Vagina (tissue), 2 donors: Measurements from ENCODE around the gene HIRA. TPM values are rescaled to one million over a fixed set of nuclear protein-coding genes. Genes with fewer than 3 reads are reported as not detected.

Experiments used
- DNase-seq, 2 donors: peaks; one replicate each; pipeline ENCODE4 v3.0.0-alpha.2; 2017; ENCODE audit errors: extremely low spot score in 2 of 2
- H3K27ac ChIP-seq: fragments of 200-600 bp; sonication (generic); one replicate; pipeline ENCODE4 v1.5.1; 2019
- H3K27me3 ChIP-seq: fragments of 200-600 bp; sonication (generic); one replicate; pipeline ENCODE4 v1.5.1; 2019
- H3K36me3 ChIP-seq, 2 donors: fragments of 200-600 bp; sonication (generic); one replicate each; pipeline ENCODE4 v1.5.1; 2017 to 2019
- H3K4me1 ChIP-seq: fragments of 200-600 bp; sonication (generic); one replicate; pipeline ENCODE4 v1.5.1; 2019
- H3K4me3 ChIP-seq, 2 donors: fragments of 200-600 bp; sonication (generic); 1 replicate in 1 of 2; 2 replicates in 1 of 2; pipeline ENCODE4 v1.5.1; 2016 to 2019
- H3K9me3 ChIP-seq: fragments of 200-600 bp; sonication (generic); one replicate; pipeline ENCODE4 v1.5.1; 2019
- POLR2A ChIP-seq, 2 donors: fragments of 450-650 bp; IDR thresholded peaks; one replicate each; pipeline ENCODE4 v1.6.1; 2017; ENCODE audit warnings: antibody characterized with exemption in 2 of 2, mild to moderate bottlenecking in 2 of 2, moderate library complexity in 2 of 2
- POLR2AphosphoS5 ChIP-seq, 2 donors: sonication (generic); formaldehyde crosslinking; IDR thresholded peaks; one replicate each; pipeline ENCODE4 v1.9.0; 2017; ENCODE audit warnings: antibody characterized with exemption in 2 of 2, mild to moderate bottlenecking in 2 of 2, low read depth in 1 of 2; ENCODE audit not compliant: insufficient read depth in 1 of 2
- intact Hi-C: fragments of 100-400 bp; cut with DNase I; formaldehyde crosslinking; loops from one replicate; pipeline ENCODE4 v1.15.1; 2023
- total RNA-seq: library from RNA; depleted of rRNA; stranded (reverse); fragments of >200 nt; gene quantifications from one replicate; pipeline ENCODE4 v1.2.3, GENCODE V29; 2016
- TF ChIP-seq, protein P1 (sequence below), 3 experiments: fragments of 450-650 bp in 2 of 3; fragments of 200-600 bp in 1 of 3; sonication (generic) in 1 of 3; IDR thresholded peaks; one replicate each; pipeline ENCODE4 v1.5.1; 2017 to 2019; ENCODE audit warnings: antibody characterized with exemption in 3 of 3, mild to moderate bottlenecking in 2 of 3, moderate library complexity in 2 of 3

The HIRA gene
- total RNA-seq, 1 donor from 2014 or later, result 13.5 TPM

DNA sequence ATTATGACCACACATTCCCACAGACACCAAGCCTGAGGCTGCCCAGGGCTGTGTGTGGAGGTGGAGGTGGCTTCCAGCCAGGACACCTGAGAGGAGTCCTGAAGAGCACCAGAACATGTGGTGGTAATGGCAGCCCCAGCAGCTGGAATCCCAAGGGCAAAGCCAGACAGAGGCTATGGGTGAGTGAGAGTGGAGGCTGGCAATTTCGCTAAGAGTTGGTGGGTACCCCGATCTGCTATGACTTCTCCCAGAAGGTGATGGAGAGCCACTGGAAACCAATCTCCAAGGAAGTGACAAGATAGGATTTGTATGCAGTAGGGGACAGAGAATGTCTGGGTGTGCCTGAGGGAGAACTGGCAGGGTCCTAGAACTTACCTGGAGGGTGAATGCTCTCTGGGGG lies 70.7 kb downstream of the HIRA start:
- Histone ChIP-seq H3K27ac (no peak overlapping the region), H3K4me3 (no peak overlapping the region), H3K27me3 (no peaks in the 10 kb centered on the region), H3K36me3 (peaks cover 0 to 70% of the 10 kb centered on the region in 2 donors), H3K9me3 (no peaks in the 10 kb centered on the region), H3K4me1 (no peaks in the 10 kb centered on the region)
- DNase-seq, result no peak
- no peak for TF ChIP-seq POLR2A (IDR thresholded peaks at IDR 0.05)
- intact Hi-C loops, result no loop called here

DNA sequence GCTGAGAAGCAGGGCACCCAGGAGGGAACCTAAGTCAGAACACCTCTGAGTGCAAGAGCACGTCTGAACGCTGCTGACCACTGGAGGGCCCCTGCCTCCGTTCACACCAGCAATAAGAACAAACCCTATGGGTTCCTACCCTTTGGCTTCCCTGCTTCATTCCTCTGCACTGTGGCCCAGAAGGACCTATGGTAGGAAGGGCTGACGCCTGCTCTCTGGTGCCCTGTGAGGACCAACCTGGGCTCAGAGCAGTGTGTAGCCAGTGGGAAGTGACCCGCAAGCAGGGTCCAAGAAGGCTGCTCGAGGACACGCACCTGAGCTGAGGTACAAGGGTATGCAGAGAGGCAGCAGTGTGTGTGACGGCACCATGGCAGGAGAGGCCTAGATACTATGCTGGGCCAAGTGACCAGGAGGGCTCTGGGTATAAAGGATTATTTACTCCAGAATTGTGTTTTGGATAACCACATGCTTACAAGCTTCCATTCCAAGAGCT lies 71.2 kb downstream of the HIRA start:
- Histone ChIP-seq H3K27me3 (no peaks in the 10 kb centered on the region), H3K9me3 (no peaks in the 10 kb centered on the region), H3K27ac (no peak overlapping the region), H3K4me1 (no peaks in the 10 kb centered on the region), H3K4me3 (no peak overlapping the region), H3K36me3 (peaks cover 0 to 70% of the 10 kb centered on the region in 2 donors)
- TF ChIP-seq POLR2AphosphoS5 (IDR thresholded peaks at IDR 0.05; ENCODE audit: insufficient read depth in 1 of 2, low read depth in 1 of 2), result no peak
- TF ChIP-seq, protein P1, sequence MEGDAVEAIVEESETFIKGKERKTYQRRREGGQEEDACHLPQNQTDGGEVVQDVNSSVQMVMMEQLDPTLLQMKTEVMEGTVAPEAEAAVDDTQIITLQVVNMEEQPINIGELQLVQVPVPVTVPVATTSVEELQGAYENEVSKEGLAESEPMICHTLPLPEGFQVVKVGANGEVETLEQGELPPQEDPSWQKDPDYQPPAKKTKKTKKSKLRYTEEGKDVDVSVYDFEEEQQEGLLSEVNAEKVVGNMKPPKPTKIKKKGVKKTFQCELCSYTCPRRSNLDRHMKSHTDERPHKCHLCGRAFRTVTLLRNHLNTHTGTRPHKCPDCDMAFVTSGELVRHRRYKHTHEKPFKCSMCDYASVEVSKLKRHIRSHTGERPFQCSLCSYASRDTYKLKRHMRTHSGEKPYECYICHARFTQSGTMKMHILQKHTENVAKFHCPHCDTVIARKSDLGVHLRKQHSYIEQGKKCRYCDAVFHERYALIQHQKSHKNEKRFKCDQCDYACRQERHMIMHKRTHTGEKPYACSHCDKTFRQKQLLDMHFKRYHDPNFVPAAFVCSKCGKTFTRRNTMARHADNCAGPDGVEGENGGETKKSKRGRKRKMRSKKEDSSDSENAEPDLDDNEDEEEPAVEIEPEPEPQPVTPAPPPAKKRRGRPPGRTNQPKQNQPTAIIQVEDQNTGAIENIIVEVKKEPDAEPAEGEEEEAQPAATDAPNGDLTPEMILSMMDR (IDR thresholded peaks at IDR 0.05), result no peak
- no peak for TF ChIP-seq POLR2A (IDR thresholded peaks at IDR 0.05)
- no peak for DNase-seq
- intact Hi-C loops, result no loop called here

DNA sequence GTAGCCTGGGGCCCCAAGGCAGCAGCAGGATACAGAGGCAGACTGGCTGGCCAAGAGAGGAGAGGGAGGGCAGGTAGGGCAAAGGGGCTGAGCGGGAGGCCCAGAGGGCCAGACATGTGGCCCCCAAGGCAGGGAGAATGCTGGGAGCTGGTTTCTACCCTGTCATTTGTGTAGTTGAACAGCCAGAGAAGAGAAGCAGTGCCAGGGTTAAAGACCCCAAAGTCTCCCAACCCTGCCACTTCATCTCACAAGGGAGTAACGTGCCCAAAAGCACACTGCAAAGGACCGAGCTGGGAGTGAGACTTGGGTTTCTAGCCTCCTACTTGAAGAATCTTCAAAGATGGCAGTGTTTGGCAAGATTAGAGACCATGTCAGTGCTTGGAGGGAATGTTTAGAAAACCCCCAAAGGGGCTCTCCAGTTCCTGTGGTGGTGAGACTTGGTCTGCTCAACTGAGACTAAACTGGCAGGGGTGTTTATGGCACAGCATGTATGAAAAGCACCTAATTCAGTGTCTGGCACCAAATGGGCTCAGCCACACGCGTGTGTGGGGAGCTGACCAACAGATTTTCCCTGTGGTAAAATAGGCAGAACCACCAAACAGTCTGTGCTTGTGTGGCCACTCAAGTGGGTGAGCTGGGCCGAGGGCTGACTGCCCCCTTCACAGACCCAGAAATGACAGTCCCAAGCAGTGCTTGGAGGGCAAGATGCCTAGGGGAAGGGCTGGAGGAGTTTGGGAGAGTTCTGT lies 71.8 kb downstream of the HIRA start:
- peaks cover 0 to 70% of the 10 kb centered on the region in 2 donors for H3K36me3 ChIP-seq
- intact Hi-C loops, result no loop called here

DNA sequence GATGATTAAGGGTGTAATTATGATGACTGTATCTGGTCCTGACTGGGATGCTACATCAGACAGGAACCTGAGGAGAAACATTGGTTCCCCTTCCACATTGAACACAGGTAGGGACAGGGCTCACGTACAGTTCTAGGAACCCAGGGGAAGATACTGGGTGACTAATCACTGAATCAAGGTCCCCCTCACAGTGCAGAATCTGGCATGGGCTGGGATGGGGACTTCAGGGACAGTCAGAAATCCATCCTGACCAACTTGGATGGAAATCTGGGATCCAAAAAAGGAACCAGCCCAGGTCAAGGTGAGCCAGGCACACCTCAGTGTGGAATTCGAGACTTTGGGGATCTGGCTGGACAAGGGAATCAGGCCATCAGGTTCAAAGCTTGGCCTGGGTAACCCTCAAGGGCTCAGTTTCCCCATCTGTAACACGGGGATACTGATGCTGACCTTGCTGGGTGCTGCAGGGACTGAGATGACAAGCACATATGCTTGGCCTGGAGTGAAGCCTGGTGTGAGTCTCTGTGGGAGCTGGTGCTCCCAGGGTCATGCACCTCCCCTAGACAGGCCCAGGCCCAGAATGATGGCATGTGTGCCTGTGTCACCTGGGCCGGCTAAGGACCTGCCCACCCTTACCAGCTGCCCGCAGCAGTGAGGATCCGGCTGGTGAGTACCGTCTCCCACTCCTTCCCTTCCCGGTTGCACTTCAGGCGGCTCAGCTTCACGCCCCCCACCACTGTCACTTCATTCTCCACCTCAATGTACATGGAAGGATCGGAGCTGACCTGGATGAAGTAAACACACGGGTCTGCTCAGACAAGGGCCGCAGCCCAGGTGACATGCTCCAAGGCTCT lies 72.6 kb downstream of the HIRA start:
- intact Hi-C loops, result no loop called here
- Histone ChIP-seq H3K9me3 (no peaks in the 10 kb centered on the region), H3K4me3 (no peak overlapping the region), H3K27me3 (no peaks in the 10 kb centered on the region), H3K36me3 (peaks cover 0 to 73% of the 10 kb centered on the region in 2 donors), H3K27ac (no peak overlapping the region), H3K4me1 (no peaks in the 10 kb centered on the region)
- no peak for DNase-seq
- TF ChIP-seq, protein P1 (IDR thresholded peaks at IDR 0.05), result no peak
- TF ChIP-seq POLR2A (IDR thresholded peaks at IDR 0.05), result no peak
- no peak for TF ChIP-seq POLR2AphosphoS5 (IDR thresholded peaks at IDR 0.05; ENCODE audit: insufficient read depth in 1 of 2, low read depth in 1 of 2)

More for the DNA sequence above, 71.8 kb downstream of the HIRA start:
- Histone ChIP-seq H3K27ac (no peak overlapping the region), H3K4me3 (no peak overlapping the region), H3K27me3 (no peaks in the 10 kb centered on the region), H3K9me3 (no peaks in the 10 kb centered on the region), H3K4me1 (no peaks in the 10 kb centered on the region)
- no peak for DNase-seq
- no peak for TF ChIP-seq POLR2A (IDR thresholded peaks at IDR 0.05)
- no peak for TF ChIP-seq POLR2AphosphoS5 (IDR thresholded peaks at IDR 0.05; ENCODE audit: insufficient read depth in 1 of 2, low read depth in 1 of 2)
- TF ChIP-seq, protein P1 (IDR thresholded peaks at IDR 0.05), result no peak

DNA sequence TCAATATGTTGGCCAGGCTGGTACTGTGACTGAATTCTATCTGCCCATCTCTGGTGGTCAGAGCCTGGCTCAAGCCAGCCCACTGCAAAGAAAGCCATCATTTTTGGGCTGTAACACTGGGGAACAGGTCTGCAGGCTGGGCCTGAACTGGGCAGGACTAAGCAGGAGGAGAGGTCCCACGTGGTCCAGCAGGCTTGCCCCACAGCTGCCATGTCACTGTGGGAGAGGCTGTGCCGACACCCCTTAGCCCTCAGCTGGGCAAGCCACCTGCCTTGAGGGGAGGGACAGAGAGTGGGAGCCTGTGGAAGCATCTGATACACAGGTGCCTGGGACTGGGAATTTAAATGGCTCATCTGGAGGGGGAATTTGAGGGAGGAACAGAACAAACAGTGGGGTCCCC lies 73.3 kb downstream of the HIRA start:
- no peak overlapping the region for H3K27ac ChIP-seq
- H3K4me1 ChIP-seq, result no peaks in the 10 kb centered on the region
- DNase-seq, result no peak
- intact Hi-C loops, result no loop called here
- H3K27me3 ChIP-seq, result no peaks in the 10 kb centered on the region
- TF ChIP-seq, protein P1 (IDR thresholded peaks at IDR 0.05), result no peak
- TF ChIP-seq POLR2AphosphoS5 (IDR thresholded peaks at IDR 0.05; ENCODE audit: insufficient read depth in 1 of 2, low read depth in 1 of 2) (no peak), POLR2A (IDR thresholded peaks at IDR 0.05) (no peak)
- H3K36me3 ChIP-seq, result peaks cover 0 to 73% of the 10 kb centered on the region in 2 donors
- no peaks in the 10 kb centered on the region for H3K9me3 ChIP-seq
- no peak overlapping the region for H3K4me3 ChIP-seq
